Fibroblast of the aortic adventitia (primary cell): ENCODE data around the gene ABCB10. TPM values are rescaled to one million over a fixed set of nuclear protein-coding genes. Genes with fewer than 3 reads are reported as not detected.

ENCODE experiments used
- DNase-seq: peaks from one replicate; pipeline ENCODE4 v3.0.0-alpha.2; 2010; ENCODE audit warnings: low read depth
- H3K4me3 ChIP-seq: 2 replicates; pipeline ENCODE4 v1.5.1; 2011; ENCODE audit warnings: low read depth, mild to moderate bottlenecking, control low read depth, low read length, moderate library complexity
- total RNA-seq: library from RNA; depleted of rRNA; stranded (reverse); fragments of >200 nt; gene quantifications from 2 replicates; pipeline ENCODE4 v1.2.3, GENCODE V29; 2012; ENCODE audit warnings: low replicate concordance
- TF ChIP-seq, protein P1 (sequence below): IDR thresholded peaks from 2 replicates; pipeline ENCODE4 v1.5.1; 2011; ENCODE audit warnings: mild to moderate bottlenecking, low read length, control low read depth, inconsistent platforms; ENCODE audit not compliant: insufficient read depth

Gene ABCB10
- total RNA-seq, 1 donor = 16.8 TPM

DNA sequence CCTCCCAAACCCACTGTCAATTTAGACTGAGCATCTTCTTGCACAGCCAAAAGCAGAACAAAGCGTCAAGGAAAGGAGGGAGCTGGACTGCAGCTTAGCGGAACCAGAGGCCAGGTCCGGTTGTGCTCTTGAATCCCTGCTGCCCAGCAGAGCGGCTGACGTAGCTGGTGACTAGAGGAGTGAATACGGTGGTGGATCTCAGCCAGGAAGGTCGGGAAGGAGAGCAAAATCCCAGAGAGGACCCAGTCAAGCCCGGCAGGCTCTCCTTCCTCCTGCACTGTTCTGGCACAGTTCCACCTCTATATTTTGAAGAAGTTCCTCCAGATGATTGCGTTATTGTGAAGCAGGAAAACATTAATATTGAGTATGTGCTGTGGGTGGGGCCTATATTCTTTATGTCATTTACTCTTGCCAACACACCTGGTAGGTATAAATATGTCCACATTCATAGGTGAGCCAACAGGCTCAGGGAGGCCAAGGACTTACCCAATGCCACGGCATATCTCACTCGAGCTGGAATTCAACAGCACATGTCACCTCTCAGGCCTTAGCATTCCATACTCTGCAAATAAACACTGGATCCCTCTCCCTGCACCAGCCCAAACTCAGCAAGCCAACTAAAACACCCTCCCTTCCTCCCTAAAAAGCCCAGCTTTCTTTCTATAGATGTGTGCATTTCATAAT lies 23.6 kb upstream of the ABCB10 start:
- H3K4me3 ChIP-seq = no peak overlapping the region
- no peak for DNase-seq
- TF ChIP-seq, protein P1, sequence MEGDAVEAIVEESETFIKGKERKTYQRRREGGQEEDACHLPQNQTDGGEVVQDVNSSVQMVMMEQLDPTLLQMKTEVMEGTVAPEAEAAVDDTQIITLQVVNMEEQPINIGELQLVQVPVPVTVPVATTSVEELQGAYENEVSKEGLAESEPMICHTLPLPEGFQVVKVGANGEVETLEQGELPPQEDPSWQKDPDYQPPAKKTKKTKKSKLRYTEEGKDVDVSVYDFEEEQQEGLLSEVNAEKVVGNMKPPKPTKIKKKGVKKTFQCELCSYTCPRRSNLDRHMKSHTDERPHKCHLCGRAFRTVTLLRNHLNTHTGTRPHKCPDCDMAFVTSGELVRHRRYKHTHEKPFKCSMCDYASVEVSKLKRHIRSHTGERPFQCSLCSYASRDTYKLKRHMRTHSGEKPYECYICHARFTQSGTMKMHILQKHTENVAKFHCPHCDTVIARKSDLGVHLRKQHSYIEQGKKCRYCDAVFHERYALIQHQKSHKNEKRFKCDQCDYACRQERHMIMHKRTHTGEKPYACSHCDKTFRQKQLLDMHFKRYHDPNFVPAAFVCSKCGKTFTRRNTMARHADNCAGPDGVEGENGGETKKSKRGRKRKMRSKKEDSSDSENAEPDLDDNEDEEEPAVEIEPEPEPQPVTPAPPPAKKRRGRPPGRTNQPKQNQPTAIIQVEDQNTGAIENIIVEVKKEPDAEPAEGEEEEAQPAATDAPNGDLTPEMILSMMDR = no peak

DNA sequence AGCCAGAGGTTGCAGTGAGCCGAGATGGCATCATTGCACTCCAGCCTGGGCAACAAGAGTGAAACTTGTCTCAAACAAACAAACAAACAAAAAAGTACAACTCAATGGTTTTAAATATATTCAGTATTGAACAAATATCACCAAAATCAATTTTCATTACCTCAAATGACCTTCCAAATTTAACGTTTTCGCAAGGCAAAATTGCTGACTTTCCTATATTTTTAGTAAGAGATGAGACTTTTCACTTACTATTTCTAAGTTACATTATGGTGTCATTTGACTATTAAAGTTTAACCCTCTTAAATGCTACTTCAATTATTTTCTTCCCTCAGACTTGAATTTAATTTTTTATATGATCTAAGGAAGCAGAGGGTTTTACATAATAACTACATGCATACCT lies 23.0 kb upstream of the ABCB10 start:
- H3K4me3 ChIP-seq = no peak overlapping the region
- TF ChIP-seq, protein P1 = no peak
- DNase-seq = no peak

DNA sequence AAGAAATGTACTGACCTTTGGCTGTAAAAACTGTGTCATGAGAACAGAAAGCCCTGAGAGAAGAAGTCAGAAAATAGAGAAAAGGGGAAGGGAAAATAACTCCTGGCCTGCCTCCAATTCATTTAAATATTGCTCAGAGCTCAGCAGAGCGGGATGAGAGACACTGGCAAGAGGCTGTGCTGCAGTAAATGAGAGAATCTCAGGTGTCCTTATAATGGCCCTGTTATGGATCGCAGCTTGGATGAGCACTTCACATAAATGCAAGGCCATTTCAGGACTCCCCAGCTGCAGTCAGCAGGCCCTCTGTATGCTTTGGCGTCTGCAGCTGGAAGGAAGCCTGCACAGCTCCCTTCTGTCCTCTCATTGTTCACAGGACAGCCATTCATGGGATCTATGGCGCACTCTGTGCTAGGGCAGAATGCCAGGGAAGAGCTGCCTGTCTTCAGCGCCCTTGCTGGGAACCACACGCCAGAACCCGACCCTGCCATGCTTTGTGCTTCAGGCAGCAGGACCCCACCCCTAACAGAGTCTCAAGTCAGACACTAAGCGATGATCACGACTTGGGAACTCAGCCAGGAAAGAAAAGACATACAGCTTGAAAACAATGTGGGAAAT lies 20.7 kb upstream of the ABCB10 start:
- H3K4me3 ChIP-seq = peak overlapping the region; percentile 23
- peak; percentile 48 for DNase-seq
- TF ChIP-seq, protein P1 = no peak

DNA sequence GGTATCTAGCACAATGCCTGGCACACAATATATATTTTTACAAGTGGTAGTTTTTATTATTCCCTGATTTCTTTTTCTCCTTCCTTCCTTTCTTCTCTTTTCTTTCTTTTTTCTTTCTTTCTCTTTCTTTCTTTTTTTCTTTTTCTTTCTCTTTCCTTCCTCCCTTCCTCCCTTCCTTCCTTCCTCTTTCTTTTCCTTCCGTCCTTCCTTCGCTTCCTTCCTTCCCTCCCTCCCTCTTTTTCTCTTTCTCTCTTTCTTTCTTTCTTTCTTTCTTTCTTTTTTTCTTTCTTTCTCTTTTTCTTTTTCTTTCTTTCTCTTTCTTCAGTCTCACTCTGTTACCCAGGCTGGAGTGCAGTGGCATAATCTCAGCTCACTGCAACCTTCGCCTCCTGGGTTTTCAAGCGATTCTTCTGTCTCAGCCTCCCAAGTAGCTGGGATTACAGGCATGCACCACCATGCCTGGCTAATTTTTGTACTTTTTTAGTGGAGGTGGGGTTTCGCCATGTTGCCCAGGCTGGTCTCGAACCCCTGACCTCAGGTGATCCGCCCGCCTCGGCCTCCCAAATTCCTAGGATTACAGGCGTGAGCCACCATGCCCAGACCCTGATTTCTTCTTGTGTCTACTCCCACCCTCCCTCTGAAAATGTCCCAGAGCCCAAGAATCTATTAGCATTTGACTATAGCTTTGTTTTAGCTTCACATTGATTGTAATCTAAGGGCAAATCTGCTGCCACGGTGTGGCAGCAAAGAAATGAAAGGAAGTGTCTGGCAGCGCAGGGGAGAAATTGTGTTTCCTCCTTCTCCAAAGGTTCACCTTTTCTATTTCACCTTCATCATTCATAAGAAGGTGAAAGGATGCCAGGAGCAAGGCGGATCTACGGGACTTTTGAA lies 19.9 kb upstream of the ABCB10 start:
- TF ChIP-seq, protein P1 = no peak
- no peak for DNase-seq
- H3K4me3 ChIP-seq = no peak overlapping the region

DNA sequence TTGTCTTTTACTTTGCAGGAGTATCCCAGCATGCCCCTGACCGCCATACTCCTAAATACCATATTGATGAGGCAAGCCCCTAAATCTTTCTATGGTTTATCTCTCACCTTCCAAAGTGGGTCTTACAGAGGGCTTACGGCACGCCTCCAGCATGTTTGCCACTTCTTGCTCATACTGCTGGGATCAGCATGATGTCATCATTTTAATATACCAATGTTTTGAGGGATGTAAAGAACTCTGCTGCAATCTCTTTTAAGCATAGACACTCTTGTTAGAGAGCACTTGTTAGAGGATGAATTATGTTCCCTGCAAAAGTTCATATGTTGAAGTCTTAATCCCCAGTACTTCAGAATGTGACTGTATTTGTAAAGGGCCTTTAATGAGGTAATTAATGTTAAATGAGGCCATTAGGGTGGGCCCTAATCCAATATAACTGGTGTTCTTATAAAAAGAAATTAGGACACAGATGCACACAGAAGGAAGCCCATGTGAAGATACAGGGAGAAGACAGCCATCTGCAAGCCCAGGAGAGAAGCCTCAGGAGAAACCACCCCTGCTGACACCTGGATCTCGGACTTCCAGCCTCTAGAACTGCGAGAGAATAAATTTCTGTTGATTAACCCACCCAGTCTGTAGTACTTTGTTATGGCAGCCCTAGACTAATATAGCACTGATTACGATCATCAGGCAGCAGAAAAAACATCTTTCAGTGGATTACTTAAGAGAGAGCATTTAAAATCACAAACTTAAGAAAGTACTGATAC lies 16.4 kb upstream of the ABCB10 start:
- no peak for DNase-seq
- no peak overlapping the region for H3K4me3 ChIP-seq
- TF ChIP-seq, protein P1 = no peak

DNA sequence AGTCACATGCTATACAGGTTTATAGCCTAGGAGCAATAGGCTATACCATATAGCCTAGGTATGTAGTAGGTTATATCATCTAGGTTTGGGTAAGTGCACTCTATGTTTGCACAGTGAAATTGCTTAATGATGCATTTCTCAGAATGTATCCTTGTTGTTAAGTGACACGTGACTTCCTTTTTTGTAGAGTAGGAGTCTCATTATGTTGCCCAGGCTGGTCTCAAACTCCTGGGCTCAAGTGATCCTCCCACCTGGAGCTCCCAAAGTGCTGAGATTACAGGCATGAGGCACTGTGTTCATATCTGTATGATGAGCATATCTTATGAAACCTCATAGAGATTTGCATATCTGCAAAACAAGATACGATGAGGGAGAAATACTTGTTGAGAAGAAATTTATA lies 13.8 kb upstream of the ABCB10 start:
- no peak overlapping the region for H3K4me3 ChIP-seq
- no peak for DNase-seq
- TF ChIP-seq, protein P1 = no peak
